HepG2 (cell line): Measurements from ENCODE around the gene SPOCD1. TPM values are rescaled to one million over a fixed set of nuclear protein-coding genes. Genes with fewer than 3 reads are reported as not detected.

Experiments
- CHD4 ChIP-seq: fragments of 200-600 bp; sonication (generic); IDR thresholded peaks from 2 replicates; pipeline ENCODE4 v1.7.0; 2017; ENCODE audit warnings: mild to moderate bottlenecking, low read length, borderline replicate concordance
- IKZF4 ChIP-seq: sonication (generic); formaldehyde crosslinking; IDR thresholded peaks from 2 replicates; pipeline ENCODE4 v1.5.1; 2020; ENCODE audit warnings: borderline replicate concordance, mild to moderate bottlenecking, low read depth, missing genetic modification reagents; ENCODE audit errors: not compliant biosample characterization
- IRX3 ChIP-seq: sonication (generic); formaldehyde crosslinking; IDR thresholded peaks from 2 replicates; pipeline ENCODE4 v1.8.1; 2023; ENCODE audit warnings: mild to moderate bottlenecking, low read depth, missing genetic modification reagents, borderline replicate concordance
- KLF15 ChIP-seq: sonication (generic); formaldehyde crosslinking; IDR thresholded peaks from 2 replicates; pipeline ENCODE4 v1.8.1; 2023; ENCODE audit warnings: borderline replicate concordance, mild to moderate bottlenecking, inconsistent platforms, missing genetic modification reagents, mixed read lengths
- MEIS2 ChIP-seq: sonication (generic); formaldehyde crosslinking; IDR thresholded peaks from 2 replicates; pipeline ENCODE4 v1.9.0; 2021; ENCODE audit warnings: mild to moderate bottlenecking, missing genetic modification reagents
- NFAT5 ChIP-seq: sonication (generic); formaldehyde crosslinking; IDR thresholded peaks from 2 replicates; pipeline ENCODE4 v1.4.0; 2020; ENCODE audit warnings: missing genetic modification reagents
- PHF8 ChIP-seq: sonication (generic); formaldehyde crosslinking; IDR thresholded peaks from 2 replicates; pipeline ENCODE4 v1.5.0; 2020; ENCODE audit warnings: missing genetic modification reagents
- PLRG1 ChIP-seq: fragments of 450-650 bp; conservative IDR thresholded peaks from 2 replicates; pipeline ENCODE4 v1.6.1; 2016
- RBM22 ChIP-seq: fragments of 200-400 bp; formaldehyde crosslinking; optimal IDR thresholded peaks from 2 replicates; pipeline ENCODE3; 2017; ENCODE audit warnings: mild to moderate bottlenecking, low read length, moderate library complexity
- SALL1 ChIP-seq: sonication (generic); formaldehyde crosslinking; IDR thresholded peaks from 2 replicates; pipeline ENCODE4 v1.8.0; 2022; ENCODE audit warnings: mild to moderate bottlenecking, missing genetic modification reagents
- SALL2 ChIP-seq: sonication (generic); formaldehyde crosslinking; IDR thresholded peaks from 2 replicates; pipeline ENCODE4 v1.8.1; 2023; ENCODE audit warnings: mild to moderate bottlenecking, missing genetic modification reagents, inconsistent platforms
- SP4 ChIP-seq: sonication (generic); formaldehyde crosslinking; IDR thresholded peaks from 2 replicates; pipeline ENCODE4 v1.8.1; 2023; ENCODE audit warnings: mild to moderate bottlenecking, missing genetic modification reagents
- ZBTB14 ChIP-seq: sonication (generic); formaldehyde crosslinking; IDR thresholded peaks from 2 replicates; pipeline ENCODE4 v1.4.0; 2020; ENCODE audit warnings: missing genetic modification reagents
- ZBTB7B ChIP-seq: sonication (generic); formaldehyde crosslinking; IDR thresholded peaks from 2 replicates; pipeline ENCODE4 v1.4.0; 2020; ENCODE audit warnings: missing genetic modification reagents
- ZNF296 ChIP-seq: sonication (generic); formaldehyde crosslinking; conservative IDR thresholded peaks from 2 replicates; pipeline ENCODE4 v1.5.0; 2020; ENCODE audit warnings: mild to moderate bottlenecking, missing genetic modification reagents
- ZNF576 ChIP-seq: sonication (generic); formaldehyde crosslinking; IDR thresholded peaks from 2 replicates; pipeline ENCODE4 v1.4.0; 2020; ENCODE audit warnings: mild to moderate bottlenecking, missing genetic modification reagents
- ZNF615 ChIP-seq: sonication (generic); formaldehyde crosslinking; IDR thresholded peaks from 2 replicates; pipeline ENCODE4 v1.5.0; 2020; ENCODE audit warnings: mild to moderate bottlenecking, missing genetic modification reagents, borderline replicate concordance
- ZNF784 ChIP-seq: sonication (generic); formaldehyde crosslinking; IDR thresholded peaks from 2 replicates; pipeline ENCODE4 v1.5.1; 2020; ENCODE audit warnings: missing genetic modification reagents, mild to moderate bottlenecking, borderline replicate concordance
- polyA plus RNA-seq, 8 experiments: library from polyadenylated mRNA; depleted of rRNA in 3 of 8; stranded (reverse) in 7 of 8; unstranded in 1 of 8; fragments of >200 nt; fragmentation: Illumina TruSeq in 4 of 8; extraction: Trizol in 4 of 8; gene quantifications; 2 replicates each; pipeline versions ENCODE4 v1.2.1 to v1.2.3, GENCODE V29; 2011 to 2016; ENCODE audit warnings: low read depth in 4 of 8, missing spikeins in 1 of 8, mixed read lengths in 1 of 8; ENCODE audit not compliant: insufficient read depth in 1 of 8
- total RNA-seq, 5 experiments: library from RNA; depleted of rRNA; stranded (reverse); fragments of >200 nt; fragmentation: Illumina TruSeq; extraction: Trizol; gene quantifications; 2 replicates each; pipeline ENCODE4 v1.2.3, GENCODE V29; 2016; ENCODE audit warnings: low read depth in 1 of 5
- TF ChIP-seq, protein P1 (sequence below): sonication (generic); formaldehyde crosslinking; IDR thresholded peaks from 2 replicates; pipeline ENCODE4 v1.4.0; 2020; ENCODE audit warnings: missing genetic modification reagents

Gene SPOCD1
- total and polyA plus RNA-seq, 2 of the 13 experiments (the other 11 are each of a cell fraction or from before 2014, with no cell fraction given), result 0.24 to 0.29 TPM

GRCh38 chr1:31789259-31790065 lies 26.4 kb downstream of the SPOCD1 start (continued):
- TF ChIP-seq ZNF784 (CRISPR knock-in tag) (no peak), ZNF576 (CRISPR knock-in tag) (no peak), PLRG1 (no peak), SALL2 (CRISPR knock-in tag) (no peak), RBM22 (no peak), IRX3 (CRISPR knock-in tag) (no peak), KLF15 (CRISPR knock-in tag) (no peak), IKZF4 (CRISPR knock-in tag) (no peak), PHF8 (CRISPR knock-in tag) (peak; percentile 35; the same call in 1 of the 2 replicates), SALL1 (CRISPR knock-in tag) (peak; percentile 66), SP4 (CRISPR knock-in tag) (peak; percentile 52; the same call in 1 of the 2 replicates), CHD4 (no peak), NFAT5 (CRISPR knock-in tag) (no peak), ZBTB7B (CRISPR knock-in tag) (0 out of 2 replicates have a peak, but pooled peaks have one; percentile 30), ZBTB14 (CRISPR knock-in tag) (no peak), ZNF615 (CRISPR knock-in tag) (no peak), ZNF296 (no peak), MEIS2 (no peak)
- TF ChIP-seq, protein P1, sequence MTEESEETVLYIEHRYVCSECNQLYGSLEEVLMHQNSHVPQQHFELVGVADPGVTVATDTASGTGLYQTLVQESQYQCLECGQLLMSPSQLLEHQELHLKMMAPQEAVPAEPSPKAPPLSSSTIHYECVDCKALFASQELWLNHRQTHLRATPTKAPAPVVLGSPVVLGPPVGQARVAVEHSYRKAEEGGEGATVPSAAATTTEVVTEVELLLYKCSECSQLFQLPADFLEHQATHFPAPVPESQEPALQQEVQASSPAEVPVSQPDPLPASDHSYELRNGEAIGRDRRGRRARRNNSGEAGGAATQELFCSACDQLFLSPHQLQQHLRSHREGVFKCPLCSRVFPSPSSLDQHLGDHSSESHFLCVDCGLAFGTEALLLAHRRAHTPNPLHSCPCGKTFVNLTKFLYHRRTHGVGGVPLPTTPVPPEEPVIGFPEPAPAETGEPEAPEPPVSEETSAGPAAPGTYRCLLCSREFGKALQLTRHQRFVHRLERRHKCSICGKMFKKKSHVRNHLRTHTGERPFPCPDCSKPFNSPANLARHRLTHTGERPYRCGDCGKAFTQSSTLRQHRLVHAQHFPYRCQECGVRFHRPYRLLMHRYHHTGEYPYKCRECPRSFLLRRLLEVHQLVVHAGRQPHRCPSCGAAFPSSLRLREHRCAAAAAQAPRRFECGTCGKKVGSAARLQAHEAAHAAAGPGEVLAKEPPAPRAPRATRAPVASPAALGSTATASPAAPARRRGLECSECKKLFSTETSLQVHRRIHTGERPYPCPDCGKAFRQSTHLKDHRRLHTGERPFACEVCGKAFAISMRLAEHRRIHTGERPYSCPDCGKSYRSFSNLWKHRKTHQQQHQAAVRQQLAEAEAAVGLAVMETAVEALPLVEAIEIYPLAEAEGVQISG (CRISPR knock-in tag), result no peak
